NCI-H1105 treated with DMSO at 0.1 percent for 48 hours (cell line): ENCODE results near the gene ADAMTS19.

ENCODE experiments used
- DNase-seq: peaks from one replicate; lab custom pipeline; 2025; lab: John Stamatoyannopoulos, UW

The ADAMTS19 gene

GRCh38 chr5:129672006-129672405 lies 211.9 kb downstream of the ADAMTS19 start:
- DNase-seq, result no peak

- no peak for DNase-seq
These were observed 219.6 kb downstream of the ADAMTS19 start for GRCh38 chr5:129679671-129680070.

- no peak for DNase-seq
These were observed 227.8 kb downstream of the ADAMTS19 start for GRCh38 chr5:129687941-129688340.

GRCh38 chr5:129689045-129689444 lies 228.9 kb downstream of the ADAMTS19 start:
- no peak for DNase-seq

- no peak for DNase-seq
These were observed 231.1 kb downstream of the ADAMTS19 start for GRCh38 chr5:129691220-129691619.

GRCh38 chr5:129696636-129697035 lies 236.5 kb downstream of the ADAMTS19 start:
- no peak for DNase-seq

- no peak for DNase-seq
These were observed 238.6 kb downstream of the ADAMTS19 start for GRCh38 chr5:129698661-129699060.

- DNase-seq, result no peak
These were observed 256.1 kb downstream of the ADAMTS19 start for GRCh38 chr5:129716235-129716634.

GRCh38 chr5:129716651-129717050 lies 256.6 kb downstream of the ADAMTS19 start:
- no peak for DNase-seq

- DNase-seq, result no peak
These were observed 257.7 kb downstream of the ADAMTS19 start for GRCh38 chr5:129717751-129718310.

- DNase-seq, result no peak
These were observed 258.5 kb downstream of the ADAMTS19 start for GRCh38 chr5:129718471-129719090.

GRCh38 chr5:129724222-129724621 lies 264.1 kb downstream of the ADAMTS19 start:
- no peak for DNase-seq

GRCh38 chr5:129724647-129725046 lies 264.5 kb downstream of the ADAMTS19 start:
- DNase-seq, result no peak

- DNase-seq, result no peak
These were observed 279.7 kb downstream of the ADAMTS19 start for GRCh38 chr5:129739773-129740172.

GRCh38 chr5:129743541-129744187 lies 283.6 kb downstream of the ADAMTS19 start:
- DNase-seq, result no peak

- no peak for DNase-seq
These were observed 285.9 kb downstream of the ADAMTS19 start for GRCh38 chr5:129745997-129746396.

GRCh38 chr5:129746876-129747275 lies 286.8 kb downstream of the ADAMTS19 start:
- no peak for DNase-seq

GRCh38 chr5:129747572-129748407 lies 287.7 kb downstream of the ADAMTS19 start, which contains the start of gene MINAR2:
Gene MINAR2 (plus strand): TSS chr5:129748094. CDS start chr5:129748191, 97 bp downstream.
- DNase-seq, result no peak

GRCh38 chr5:129748913-129749880 lies 289.1 kb downstream of the ADAMTS19 start:
- DNase-seq, result no peak

- no peak for DNase-seq
These were observed 300.7 kb downstream of the ADAMTS19 start for GRCh38 chr5:129760636-129761325.

GRCh38 chr5:129763651-129764050 lies 303.6 kb downstream of the ADAMTS19 start:
- no peak for DNase-seq
